NCI-H2196 treated with DMSO at 0.1 percent for 48 hours (cell line): Measurements from ENCODE around the gene PROCA1.
"Not testable (repeated sequence)": the region's sequence is repeated elsewhere in the genome, so short reads cannot be mapped to it uniquely, and the experiment has no call there.

Experiments
- DNase-seq: peaks from one replicate; lab custom pipeline; 2025; ENCODE audit not compliant: unreplicated experiment; lab: John Stamatoyannopoulos, UW

PROCA1 gene

GRCh38 chr17:28725660-28726225, 14.1 kb upstream of the PROCA1 start:
- peak; percentile 53 for DNase-seq

DNA sequence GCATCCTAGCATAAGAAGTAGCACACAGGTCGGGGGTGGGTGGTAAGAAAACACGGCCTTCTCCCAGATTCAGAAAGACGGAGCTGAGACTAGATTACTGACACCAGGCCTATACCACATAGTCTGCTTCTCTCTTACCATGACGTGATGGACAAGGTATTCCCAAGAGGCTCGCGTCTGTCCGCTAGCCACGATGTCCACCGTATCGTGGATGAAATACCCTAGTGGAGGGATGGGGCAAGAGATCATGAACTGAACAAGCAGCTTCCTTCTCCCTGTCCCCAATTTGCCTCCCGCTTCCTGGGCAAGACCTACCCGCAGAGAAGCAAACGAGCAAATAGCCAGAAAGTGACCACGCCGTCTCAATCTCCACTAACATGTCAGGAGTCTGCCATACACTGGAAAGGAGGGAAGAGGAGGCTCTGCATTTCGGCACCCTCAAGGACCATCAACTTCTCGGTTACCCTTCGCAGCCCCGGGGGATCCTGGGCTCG, 13.5 kb upstream of the PROCA1 start:
- DNase-seq, result no peak

DNA sequence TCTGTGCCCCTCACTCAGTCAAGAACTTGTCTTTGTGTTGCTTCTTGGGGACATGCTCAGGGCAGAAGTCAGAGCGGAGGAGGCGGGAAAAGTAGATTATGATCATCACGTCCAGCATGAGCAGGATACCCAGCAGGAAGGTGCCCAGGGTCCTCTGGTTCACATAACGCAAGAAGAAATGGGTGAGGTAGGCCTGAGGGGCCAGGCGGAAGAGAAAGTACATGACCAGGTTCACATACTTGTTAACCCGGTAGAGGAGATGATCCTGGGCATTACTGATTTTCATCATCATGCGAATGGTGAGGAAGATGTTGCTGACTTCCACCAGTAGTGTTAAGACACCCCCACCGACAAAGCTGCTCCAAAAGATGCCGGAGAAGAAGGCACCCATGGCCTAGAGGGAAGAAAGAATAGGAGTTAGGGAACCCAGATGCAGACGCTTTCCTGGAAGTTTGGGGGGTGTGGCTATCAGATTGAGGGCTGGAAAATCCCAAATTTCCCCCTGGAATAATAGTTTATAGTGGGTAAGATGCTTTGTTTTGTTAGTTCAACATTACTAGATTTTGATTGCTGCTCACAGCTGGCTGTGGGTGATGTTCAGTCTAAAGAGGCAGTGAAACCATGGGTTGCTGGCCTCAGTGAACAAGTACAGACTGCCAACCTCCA, 12.9 kb upstream of the PROCA1 start:
- no peak for DNase-seq

DNA sequence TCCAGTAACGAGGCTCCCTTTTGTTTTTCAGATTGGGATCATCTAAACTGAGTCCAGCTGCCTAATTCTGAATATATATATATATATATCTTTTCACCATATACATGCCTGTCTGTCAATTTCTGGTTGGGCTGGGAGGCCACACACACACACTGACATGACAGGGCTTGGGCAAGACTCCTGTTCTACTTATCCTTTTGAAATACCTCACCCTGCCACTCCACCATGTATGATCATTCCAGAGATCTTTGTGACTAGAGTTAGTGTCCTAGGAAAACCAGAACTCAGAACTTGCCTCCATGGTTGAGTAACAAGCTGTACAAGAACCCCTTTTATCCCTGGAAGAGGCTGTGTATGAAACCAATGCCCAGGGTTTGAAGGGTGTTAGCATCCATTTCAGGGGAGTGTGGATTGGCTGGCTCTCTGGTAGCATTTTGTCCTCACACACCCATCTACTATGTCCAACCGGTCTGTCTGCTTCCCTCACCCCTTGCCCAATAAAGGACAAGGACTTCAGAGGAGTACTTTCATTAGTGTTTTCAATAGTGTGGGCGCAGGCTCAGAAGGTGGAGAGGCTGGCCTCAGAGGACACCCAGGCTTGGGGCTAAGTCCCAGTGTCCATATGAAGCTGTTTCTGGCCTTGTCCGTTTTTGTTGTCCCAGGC, 12.3 kb upstream of the PROCA1 start:
- DNase-seq, result not testable (repeated sequence)

DNA sequence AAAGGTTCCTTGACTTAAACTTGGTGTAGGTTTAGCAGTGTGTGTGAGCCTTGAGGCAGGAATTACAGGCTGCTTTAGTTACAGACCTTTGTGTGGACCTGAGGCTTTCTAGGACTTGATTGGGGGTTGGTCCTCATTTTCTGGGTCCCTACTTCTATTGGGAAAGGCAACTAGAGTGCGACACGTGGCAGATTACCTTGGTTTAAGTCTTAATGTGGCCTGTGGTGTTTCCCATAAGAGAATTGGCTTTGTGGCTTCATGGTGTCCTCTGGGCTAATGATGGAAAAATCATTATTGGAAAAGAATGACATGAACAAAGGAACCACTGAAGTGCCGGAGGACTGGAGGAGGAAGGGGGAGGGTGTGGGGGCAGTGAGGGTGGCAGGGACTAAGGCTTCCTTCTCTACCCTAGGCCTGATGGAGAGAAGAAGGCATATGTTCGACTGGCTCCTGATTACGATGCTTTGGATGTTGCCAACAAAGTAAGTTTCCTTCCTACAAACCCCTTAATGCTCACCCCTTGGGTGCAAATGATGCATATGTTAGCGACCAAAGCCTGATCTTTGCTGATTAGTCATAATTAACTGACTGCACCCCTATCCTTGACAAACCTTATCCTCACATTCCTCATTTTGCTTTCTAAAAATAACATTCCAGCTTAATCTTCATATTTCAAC, 11.6 kb upstream of the PROCA1 start:
- DNase-seq, result no peak

- DNase-seq, result no peak
These were observed 10.9 kb upstream of the PROCA1 start for GRCh38 chr17:28722417-28723158.

GRCh38 chr17:28720997-28721329, 9.3 kb upstream of the PROCA1 start:
- DNase-seq, result not testable (repeated sequence)

DNA sequence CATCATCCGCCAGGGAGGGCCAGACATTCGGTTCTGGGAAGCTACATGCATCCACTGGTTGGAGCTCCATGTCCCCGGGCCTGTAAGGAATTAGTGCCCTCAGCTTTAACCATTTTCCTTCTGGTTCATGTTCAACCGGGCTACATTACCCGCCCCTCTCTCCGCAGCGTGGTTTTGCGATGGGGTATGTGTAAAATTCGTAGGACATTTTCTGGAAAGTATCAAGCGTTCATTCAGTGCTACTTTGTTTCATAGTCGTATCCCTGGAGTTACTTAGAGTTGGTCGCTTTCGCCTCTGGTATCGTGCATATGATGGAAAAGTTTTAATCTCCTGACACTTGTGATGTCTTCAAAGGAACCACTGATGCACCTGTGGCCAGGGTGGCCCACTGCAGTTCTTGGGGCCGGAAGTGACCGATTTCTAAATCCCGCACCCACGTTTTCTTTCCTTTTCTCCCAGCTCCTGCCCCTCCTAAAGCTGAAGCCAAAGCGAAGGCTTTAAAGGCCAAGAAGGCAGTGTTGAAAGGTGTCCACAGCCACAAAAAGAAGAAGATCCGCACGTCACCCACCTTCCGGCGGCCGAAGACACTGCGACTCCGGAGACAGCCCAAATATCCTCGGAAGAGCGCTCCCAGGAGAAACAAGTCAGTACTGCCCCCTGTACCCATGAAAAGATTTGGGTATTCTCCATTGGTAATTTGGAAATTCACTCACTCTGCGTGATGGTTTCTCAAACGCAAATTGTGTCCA, 8.7 kb upstream of the PROCA1 start:
- DNase-seq, result no peak

DNA sequence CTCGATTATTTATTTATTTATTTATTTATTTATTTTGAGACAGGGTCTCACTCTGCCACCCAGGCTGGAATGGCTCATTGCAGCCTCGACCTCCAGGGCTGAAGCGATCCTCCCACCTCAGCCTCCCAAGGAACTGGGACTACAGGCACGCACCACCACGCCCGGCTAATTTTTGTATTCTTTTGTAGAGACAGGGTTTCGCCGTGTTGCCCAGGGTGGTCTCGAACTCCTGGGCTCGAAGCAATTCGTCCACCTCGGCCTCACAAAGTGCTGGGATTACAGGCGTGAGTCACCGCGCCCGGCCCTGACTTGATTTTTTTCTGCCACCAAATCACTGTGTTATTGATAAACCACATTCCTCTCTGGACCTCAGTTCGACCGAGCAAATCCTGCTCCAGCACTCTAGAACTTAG, 7.3 kb upstream of the PROCA1 start:
- DNase-seq, result no peak

DNA sequence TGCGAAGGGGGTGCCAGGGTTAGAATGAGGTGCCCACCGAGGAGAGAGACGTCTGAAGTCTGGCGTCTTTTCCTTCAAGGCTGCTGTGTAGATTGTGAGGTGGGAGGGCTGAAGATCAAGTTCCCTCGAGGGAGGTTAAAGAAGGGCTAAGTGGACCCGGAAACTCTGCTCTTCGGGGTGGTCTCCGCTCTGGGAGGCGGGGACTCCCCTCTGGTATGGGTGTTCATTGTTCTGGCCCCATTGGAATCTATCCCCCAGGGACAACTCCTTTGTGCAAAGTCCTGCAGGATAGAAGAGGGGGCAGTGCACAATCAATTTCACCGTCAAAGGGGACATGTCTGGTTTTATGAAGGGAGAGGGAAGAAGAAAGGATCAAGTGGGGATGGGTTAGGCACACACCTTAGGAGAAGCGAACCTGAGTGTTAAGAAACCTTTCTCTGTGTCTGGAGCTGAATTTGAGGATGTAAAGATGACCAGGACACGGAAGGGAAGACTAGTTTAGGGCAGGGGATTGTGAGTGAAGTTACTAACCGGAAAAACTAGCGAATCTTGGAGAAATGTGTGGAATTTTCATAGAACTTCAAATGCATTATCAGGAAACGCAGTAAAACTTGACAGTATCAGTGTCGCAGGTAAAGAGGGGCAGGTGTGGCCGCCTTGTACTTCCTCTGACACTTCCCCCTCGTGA, 6.8 kb upstream of the PROCA1 start:
- no peak for DNase-seq

DNA sequence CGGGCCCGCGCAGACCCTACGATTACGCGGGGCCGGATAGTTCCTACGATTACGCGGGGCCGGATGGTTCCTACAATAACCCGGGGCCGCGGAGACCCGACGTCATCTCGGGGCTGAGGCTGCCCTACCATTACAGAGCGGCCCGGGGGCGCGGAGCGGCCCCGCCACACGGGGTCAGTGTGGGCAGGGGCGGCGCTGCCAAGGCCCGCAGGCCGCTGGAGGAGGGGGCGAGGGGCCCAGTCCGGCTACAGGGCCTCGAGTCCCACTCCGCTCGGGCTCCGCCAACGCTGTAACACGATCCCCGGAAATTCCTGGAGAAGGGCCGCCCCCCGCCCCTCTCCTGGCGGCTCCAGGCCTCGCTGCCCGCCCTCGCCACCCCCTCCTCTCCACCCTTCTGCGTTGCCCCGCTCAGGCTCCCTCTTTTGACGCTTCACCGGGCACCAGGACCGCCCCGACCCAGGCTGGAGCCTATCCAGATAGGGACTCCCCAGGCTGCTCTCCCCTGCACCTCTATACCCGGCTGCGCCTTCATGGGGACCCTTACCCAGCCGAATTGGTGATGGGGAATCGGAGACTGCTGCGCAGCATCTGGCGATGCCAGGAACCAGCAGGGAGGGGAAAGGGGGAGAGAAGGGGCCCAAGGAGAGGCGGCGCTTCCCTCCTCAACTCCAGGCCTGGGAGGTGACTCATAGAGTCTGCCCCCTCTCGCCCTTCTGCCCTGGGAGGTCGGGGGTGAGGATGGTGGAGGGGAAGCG, 6.1 kb upstream of the PROCA1 start, which contains the start of gene RAB34:
Gene RAB34 (minus strand): TSS at position 291 of the 755 bp plus-strand sequence. CDS start 602 bp downstream, outside the sequence.
- no peak for DNase-seq

DNA sequence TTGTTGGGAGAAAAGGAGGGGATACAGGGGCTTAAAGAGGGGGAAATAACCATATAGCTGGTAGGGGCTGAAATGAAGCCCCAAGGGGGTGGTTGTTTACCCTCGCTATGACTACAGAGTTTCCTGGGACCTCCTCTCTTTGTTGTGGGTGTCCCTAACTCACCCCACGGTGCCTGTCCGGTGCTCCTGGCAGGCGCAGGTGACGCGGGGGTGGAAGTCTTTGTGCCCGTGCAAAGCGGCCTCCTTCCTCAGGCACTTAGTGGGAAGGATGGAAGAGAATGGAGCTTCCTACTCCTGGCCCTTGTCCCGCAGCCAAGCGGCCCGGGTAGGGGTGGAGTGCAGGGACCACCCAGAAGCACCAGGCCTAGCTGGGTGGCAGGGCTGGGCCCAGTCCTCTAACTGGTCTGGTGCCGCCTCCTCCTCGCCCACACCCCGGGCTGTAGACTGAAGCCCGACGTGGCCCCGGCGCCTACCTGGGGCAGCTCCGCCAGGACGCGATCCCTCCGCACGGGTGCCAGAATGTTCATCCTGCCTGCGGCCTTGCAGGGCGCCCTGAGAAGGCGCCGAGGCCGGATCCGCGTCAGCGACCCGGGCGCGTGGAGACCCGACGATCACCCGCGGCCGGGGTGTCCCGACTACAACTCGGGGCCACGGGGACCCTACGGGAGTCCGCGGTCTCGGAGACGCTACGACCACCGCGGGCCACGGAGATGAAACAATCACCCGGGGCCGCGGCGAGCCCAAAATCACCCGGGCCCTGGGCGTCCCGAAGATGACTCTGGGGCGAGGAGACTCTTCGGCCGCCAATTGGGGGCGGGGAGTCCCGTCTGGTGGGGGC, 5.3 kb upstream of the PROCA1 start:
- no peak for DNase-seq

DNA sequence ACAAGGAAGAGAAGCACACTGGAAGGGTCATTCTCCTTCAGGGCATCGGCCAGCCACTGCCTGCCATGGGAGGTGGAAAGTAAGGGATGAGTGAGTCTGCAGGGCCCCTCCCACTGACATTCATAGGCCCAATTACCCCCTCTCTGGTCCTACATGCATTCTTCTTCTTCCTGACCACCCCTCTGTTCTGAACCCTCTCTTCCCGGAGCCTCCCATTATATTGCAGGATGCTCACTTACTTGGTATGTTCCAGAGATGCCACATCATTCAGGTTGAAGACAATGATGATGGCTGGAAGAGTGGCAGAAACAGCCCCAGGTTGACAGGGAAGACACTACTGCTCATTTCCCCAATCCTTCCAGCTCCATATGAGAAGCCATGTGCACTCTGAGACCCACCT, 3.5 kb upstream of the PROCA1 start:
- no peak for DNase-seq

DNA sequence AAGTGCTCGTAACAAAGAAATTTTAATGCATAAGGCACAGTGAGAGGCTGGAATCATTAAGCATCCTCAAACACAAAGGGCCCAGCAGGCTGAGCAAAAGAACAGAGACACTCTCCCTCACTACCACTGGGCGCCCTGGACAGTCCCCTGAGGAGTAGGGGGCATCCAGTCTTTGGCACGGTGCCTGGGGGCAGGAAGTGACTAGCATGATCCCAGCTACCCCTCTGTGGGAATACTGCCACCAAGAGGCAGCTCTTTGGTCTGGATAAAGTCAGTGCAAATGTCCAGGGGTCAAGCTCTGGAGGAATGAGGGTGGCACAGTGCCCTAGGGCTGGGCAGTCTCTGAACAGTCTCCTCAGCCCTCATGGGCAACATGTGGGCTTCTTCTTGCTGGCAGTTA, 2.6 kb upstream of the PROCA1 start:
- DNase-seq, result no peak

DNA sequence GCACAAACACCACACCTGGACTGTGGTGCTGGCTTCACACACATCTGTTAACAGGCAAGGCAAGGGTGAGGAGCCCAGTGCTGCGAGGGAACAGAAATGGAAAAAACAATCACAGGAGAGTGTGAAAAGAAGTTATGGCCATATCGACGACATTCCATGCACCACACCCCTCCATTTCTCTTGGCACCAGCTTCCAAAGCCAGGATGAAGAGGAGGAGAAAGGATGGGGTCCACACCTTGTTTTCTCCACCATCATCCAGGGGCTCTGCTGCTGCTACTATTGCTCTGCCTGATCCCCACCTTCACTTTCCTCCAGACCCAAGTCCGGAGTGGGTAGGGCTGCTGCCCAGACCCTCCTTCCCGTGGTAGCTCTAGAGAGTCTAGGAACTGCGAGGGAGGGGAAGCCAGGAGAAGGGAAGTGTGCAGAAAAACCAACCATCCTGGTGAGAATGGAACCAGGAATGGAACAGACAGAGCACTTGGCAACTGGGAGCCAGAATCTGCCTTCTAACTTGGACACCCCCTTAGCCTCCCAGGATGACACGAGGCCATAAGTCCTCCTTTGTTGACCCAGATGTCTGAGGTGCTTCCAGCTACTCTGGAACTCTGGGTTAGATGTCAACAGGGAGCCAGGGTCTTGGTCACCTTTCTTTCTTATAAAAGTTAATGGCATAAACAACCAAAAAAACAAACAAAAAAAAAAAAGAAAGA, 1.2 kb upstream of the PROCA1 start:
- no peak for DNase-seq

- no peak for DNase-seq
These were observed 480 bp upstream of the PROCA1 start for GRCh38 chr17:28712032-28712704.
